HG03066 (cell line): ENCODE data around the gene GSS.
"Not testable (repeated sequence)": the region's sequence is repeated elsewhere in the genome, so short reads cannot be mapped to it uniquely, and the experiment has no call there.

Source experiments
- ATAC-seq: cut with Tn5 transposase; IDR thresholded peaks from one replicate; pipeline ENCODE4 v1.9.1; 2021; ENCODE audit warnings: low read depth; ENCODE audit not compliant: unreplicated experiment

The GSS gene

GRCh38 chr20:34915749-34916455 lies 39.7 kb downstream of the GSS start:
- no peak for ATAC-seq

- ATAC-seq: no peak
Observed at GRCh38 chr20:34915131-34915530, 40.5 kb downstream of the GSS start.

DNA sequence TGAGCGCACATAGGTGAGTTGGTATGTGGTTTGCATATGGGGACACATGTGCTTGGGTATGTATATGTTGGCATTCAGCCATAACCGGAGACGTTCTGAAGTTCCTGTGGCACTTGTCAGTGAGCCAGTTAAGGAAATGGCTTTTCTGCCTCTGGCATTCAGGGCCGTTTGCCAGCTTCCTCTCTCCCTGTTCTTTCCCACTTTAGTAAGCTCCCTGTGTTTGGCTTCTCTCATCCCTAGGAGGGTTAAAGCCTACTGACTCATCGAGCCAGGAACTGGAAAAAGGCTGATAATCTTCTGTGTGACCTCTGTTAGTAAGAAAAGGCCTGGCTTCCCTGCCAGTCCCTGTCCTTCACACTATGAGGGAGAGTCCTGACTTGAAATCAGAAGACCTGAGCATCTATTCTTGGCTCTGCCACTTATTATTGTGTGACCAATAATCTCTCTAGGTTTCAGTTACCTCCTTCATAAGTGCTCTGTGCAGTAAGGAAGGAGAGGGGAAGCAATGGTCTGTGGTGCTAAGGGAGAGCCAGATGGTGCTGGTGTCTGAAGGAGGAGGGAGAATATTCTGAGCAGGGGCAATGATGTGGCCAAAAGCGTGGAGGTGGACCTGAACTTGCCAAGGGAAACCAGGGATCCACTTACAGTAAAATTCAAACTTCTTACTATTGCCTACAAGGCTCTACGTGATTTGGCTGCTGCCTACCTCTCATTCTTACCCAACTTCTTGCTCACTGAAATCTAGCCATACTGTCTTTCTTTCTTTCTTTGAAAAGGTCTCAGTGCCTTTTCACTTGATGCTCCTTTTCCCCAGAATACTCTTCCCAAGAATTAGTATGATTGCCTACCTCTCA lies 47.8 kb downstream of the GSS start:
- no peak for ATAC-seq

DNA sequence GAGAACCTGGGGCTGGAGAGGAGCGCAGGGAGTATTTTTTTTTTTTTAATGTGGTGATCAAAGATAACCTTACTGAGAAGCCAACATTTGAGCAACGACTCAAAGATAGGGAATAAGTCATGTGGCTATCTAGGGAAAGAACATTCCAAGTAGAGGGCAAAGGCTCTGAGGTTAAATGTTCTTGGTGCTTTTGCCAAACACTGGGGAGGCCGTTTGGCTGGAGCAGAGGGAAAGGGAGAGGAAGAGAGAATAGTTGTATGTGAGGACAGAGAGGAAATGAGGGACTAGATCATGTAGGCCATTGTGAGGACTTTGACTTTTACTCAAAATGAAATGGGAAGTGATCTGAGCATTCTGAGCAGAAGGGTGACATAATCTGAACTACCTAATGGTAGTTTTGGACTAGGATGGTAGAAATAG lies 51.4 kb downstream of the GSS start:
- ATAC-seq: no peak

GRCh38 chr20:34898731-34899130 lies 56.9 kb downstream of the GSS start:
- ATAC-seq: not testable (repeated sequence)

DNA sequence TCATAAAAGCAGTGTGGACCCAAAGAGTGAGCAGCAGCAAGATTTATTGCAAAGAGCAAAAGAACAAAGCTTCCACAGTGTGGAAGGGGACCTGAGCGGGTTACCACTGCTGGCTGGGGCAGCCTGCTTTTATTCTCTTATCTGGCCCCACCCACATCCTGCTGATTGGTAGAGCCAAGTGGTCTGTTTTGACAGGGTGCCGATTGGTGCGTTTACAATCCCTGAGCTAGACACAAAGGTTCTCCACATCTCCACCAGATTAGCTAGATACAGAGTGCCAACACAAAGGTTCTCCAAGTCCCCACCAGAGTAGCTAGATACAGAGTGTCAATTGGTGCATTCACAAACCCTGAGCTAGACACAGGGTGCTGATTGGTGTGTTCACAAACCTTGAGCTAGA lies 57.5 kb downstream of the GSS start:
- ATAC-seq: not testable (repeated sequence)

GRCh38 chr20:34896086-34896621 lies 59.5 kb downstream of the GSS start:
- no peak for ATAC-seq

DNA sequence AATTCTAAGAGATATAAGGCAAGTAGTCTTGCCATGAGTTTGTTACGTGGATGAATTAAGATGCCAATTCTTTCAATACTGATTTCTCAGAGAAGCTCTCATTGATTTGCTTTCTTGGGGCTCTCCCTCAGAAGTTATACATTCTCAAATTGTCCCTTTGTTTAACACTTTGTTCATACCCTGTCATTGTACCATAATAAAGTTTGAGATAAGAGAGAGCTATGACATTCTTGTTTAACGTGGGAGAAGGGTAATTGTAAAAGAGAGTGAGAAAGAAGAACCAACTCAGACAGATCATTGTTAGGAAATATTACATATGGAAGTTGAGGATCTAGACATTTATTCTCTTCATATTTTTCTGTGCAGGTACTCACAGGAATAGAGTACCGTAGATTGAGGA lies 60.1 kb downstream of the GSS start:
- no peak for ATAC-seq

DNA sequence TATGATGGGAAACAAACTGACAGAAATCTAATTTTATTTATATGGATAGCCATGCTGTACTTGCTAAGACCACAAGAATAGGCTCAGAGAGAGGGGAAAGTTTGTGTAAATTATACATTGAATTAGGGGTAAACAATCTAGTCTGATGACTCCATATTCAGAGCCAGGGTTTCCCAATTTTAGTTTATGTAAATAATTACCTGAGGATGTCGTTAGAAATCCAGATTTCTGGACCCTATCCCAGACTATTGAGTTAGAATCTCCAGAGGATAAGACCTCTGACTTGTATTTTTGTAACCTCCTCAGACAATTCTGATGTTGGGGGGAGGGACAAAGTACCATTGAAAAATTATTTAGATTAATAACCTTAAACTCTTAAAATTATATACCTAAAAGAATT lies 60.9 kb downstream of the GSS start:
- ATAC-seq: no peak

- no peak for ATAC-seq
Observed at GRCh38 chr20:34892671-34893070, 62.9 kb downstream of the GSS start.

- ATAC-seq: no peak
Observed at GRCh38 chr20:34891166-34892062, 64.2 kb downstream of the GSS start.

- ATAC-seq: no peak
Observed at GRCh38 chr20:34888468-34888867, 67.1 kb downstream of the GSS start.

GRCh38 chr20:34887023-34887422 lies 68.6 kb downstream of the GSS start:
- ATAC-seq: no peak

DNA sequence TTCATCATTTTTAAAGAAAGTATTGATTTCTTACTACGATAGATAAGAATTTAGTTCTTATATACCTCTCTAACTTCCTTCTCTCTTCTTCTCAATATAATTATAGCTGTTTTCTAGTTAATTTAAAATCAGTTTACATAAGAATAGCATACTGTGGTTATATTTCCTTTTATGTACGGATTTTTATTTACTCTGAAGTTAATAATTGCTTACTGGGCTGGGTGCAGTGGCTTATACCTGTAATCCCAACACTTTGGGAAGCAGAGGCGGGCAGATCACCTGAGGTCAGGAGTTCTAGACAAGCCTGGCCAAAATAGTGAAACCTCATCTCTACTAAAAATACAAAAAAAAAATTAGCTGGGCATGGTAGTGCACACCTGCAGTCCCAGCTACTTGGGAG lies 69.5 kb downstream of the GSS start:
- ATAC-seq: no peak

GRCh38 chr20:34884260-34884659 lies 71.3 kb downstream of the GSS start:
- no peak for ATAC-seq

GRCh38 chr20:34883809-34884208 lies 71.8 kb downstream of the GSS start:
- ATAC-seq: no peak

DNA sequence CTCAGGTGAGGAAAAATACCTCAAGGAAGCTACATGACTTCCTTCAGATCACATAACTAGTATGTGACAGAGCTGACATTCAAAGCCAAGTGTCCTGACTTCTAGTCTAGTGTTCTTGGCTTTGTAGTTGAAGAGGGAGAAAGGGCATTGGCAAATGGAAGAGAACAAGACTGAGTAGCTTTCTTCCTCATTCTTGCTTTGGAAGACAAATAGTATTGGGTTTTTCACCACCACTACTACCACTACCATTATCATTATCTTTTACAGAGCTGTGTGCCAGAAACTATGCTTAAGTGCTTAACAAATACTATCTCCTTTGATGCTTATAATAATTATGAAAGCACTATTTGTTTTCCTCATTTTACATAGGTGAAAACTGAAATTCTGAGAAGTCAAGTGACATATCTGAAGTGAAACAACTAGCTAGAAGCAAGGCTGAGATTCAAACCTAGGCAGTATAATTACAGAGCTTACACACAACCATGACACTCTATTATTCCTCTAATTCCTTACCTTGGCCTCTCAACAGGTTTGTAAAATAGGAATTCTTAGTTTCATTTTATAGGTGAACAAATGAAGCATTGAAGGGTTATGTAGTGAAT lies 72.4 kb downstream of the GSS start:
- ATAC-seq: no peak

GRCh38 chr20:34881689-34882088 lies 73.9 kb downstream of the GSS start:
- ATAC-seq: no peak

- not testable (repeated sequence) for ATAC-seq
Observed at GRCh38 chr20:34880971-34881370, 74.6 kb downstream of the GSS start.

- no peak for ATAC-seq
Observed at GRCh38 chr20:34880215-34880850, 75.3 kb downstream of the GSS start.
